Subcutaneous adipose tissue (tissue), 4 donors: ENCODE results near the gene CDADC1. TPM values are rescaled to one million over a fixed set of nuclear protein-coding genes. Genes with fewer than 3 reads are reported as not detected.

Experiments used
- CTCF ChIP-seq: fragments of 450-650 bp; IDR thresholded peaks from one replicate; pipeline ENCODE4 v1.5.1; 2016; ENCODE audit warnings: low read depth, mild to moderate bottlenecking, control low read depth, antibody characterized with exemption, moderate library complexity
- total RNA-seq, 4 donors: library from RNA; depleted of rRNA; stranded (reverse); fragments of >200 nt; gene quantifications; one replicate each; pipeline ENCODE4 v1.1.0, GENCODE V29; 2016

The CDADC1 gene
- total RNA-seq, 4 donors from 2014 or later, result 7.0 to 11.2 (median 9.5) TPM

DNA sequence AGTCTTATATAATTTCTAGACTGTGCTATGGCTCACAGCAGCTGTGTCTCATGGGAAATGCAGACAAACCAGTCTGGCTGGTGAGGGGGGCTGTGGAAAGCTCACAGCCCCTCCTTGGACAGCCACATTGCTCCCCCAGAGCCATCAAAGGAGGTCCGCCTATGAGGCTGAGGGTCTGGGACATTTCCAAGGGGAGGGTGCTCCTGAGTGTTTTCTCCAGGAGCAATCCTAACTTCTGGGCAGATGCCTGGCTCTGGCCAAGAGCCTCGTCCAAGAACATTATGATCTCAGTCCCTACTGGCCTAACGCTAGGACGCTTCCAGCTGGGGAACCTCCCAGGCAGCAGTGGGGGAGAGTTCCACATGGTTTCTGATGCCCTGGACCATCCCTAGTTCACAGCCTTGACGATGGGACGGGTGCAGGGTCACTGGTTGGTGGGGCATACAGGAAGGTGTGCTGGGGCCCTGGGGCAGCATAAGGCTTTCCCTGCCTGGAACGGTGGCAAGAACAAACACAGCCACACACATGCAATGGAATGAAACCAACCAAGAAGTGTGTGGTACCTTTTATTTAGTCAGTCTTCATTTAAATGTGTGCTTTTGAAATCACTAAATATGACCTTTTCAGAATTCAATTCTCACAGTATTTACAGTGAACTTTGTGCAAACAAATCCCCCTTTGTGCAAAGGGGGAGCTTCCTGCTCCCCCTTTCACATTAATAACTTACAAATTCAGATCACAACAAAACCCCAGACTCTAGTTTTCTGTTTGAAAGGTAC is 60.6 kb downstream of the CDADC1 start:
- TF ChIP-seq CTCF, result no peak

- TF ChIP-seq CTCF, result no peak
Measured at GRCh38 chr13:49308921-49309408, 61.2 kb downstream of the CDADC1 start.

- no peak for TF ChIP-seq CTCF
Measured at GRCh38 chr13:49310251-49310650, 62.5 kb downstream of the CDADC1 start.

- TF ChIP-seq CTCF, result no peak
Measured at GRCh38 chr13:49311816-49312215, 64.1 kb downstream of the CDADC1 start.

GRCh38 chr13:49314344-49314882 is 66.7 kb downstream of the CDADC1 start:
- no peak for TF ChIP-seq CTCF

DNA sequence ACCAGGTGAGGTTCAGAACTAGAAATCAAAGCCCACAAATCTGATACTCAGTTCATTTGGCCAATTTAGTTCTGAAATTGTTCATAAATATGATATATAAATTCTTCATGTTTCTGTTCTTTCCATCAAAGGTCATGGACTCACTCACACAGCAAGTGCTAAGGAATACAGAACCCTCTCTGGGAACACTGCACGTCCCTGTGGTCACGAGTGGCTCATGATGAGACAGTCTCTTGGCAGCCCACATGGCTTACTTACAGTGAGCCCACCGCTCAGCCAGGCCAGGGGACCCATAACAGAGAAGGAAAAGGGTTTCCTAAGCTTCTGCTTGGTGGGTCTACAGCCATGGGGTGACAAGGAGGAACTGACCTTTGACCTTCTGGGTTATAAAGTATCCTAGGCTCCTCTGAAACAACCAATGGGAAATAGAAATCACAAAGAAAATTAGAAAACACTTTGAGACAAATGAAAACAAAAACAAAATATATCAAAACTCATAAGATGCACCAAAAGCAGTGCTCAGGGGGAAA is 67.4 kb downstream of the CDADC1 start:
- no peak for TF ChIP-seq CTCF

DNA sequence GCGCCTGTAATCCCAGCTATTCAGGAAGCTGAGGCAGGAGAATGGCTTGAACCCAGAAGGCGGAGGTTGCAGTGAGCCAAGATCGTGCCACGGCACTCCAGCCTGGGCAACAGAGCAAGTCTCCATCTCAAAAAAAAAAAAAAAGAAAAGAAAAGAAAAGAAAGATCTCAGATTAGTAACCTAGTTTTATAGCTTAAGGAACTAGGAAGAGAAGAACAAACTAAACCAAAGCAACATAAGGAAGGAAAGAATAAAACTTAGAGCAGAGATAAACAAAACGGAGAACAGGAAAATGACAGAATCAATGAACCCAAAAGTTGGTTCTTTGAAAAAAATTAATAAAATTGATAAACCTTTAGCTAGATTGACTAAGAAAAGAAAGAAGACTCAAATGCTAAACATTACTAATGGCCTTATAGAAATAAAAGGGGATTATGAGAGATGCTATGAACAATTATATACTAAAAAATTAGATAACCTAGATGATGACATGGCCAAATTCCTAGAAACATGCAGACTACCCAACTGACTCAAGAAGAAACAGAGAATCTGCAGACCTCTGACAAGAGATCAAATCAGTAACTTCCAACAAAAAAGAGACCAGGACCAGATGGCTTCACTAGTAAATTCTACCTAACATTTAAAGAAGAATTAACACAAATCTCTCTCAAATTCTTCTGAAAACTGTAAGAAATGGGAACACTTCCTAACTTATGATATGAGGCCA is 68.2 kb downstream of the CDADC1 start:
- no peak for TF ChIP-seq CTCF
